ENCODE measurements around the gene CCDC174. TPM values are rescaled to one million over a fixed set of nuclear protein-coding genes. Genes with fewer than 3 reads are reported as not detected.

The CCDC174 gene
- total RNA-seq, 1 experiment from 2014 or later = 16.0 TPM

DNA sequence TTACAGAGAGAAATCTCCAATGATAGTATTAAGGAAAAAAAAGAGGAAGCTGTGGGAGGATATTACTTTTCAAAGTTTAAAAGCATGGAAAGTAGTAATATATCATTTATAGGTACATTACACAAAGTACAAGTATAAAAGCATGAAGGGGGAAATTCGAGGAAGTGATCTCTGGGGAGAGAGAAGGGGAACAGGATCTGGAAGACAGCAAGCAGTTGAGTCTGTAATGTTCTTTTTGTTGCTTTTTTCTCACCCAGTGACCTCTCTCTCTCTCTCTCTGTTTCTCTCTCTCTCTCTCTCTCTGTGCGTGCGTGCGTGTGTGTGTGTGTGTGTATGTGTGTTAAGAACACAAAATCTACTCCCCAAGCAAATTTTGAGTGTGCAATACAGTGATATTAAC, 33.6 kb downstream of the CCDC174 start (continued):
- TF ChIP-seq ZNF317 (CRISPR knock-in tag; IDR thresholded peaks at IDR 0.05; ENCODE audit: borderline replicate concordance, low read depth) (no peak), ZNF121 (CRISPR knock-in tag; IDR thresholded peaks at IDR 0.05) (no peak)

DNA sequence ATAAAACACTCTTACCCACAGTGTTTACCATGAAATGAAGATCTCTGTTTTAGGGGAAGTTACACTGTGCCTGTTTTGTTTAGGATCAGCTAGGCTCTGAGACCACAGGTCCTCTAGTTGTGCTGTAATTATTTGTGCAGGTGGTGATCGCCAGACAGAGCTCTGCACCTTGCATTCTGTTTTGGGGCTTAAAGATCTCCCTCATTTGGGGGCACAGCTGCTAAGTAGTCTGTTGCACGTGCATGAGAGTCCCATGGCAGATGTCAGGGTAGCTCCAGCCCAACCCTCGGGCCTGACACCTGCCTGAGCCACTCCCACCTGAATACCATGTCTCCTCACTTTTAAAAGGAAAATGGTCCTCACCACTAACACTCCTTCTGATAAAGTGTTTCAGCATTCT, 35.8 kb downstream of the CCDC174 start:
- CTCF ChIA-PET = interaction anchor here (1.2 kb wide), 1 partner anchor 94 kb away, joined by 5 read pairs; no protein-coding TSS in a partner anchor
- ATAC-seq (no peak), DNase-seq (ENCODE audit: low spot score) (no peak)
- Mint-ChIP-seq H3K4me3 (no peak overlapping the region), H3K27ac (no peak overlapping the region), H3K4me1 (no peaks in the 10 kb centered on the region), H3K27me3 (ENCODE audit: low read depth) (peaks cover 5% of the 10 kb centered on the region; the same call in 1 of the 2 replicates), H3K9me3 (no peaks in the 10 kb centered on the region), H3K36me3 (no peaks in the 10 kb centered on the region)
- TF ChIP-seq GRHL2 (CRISPR knock-in tag; IDR thresholded peaks at IDR 0.05; ENCODE audit: insufficient replicate concordance, severe bottlenecking) = no peak
- no peak for TF ChIP-seq ZNF317 (CRISPR knock-in tag; IDR thresholded peaks at IDR 0.05; ENCODE audit: borderline replicate concordance, low read depth)
- TF ChIP-seq CREM (CRISPR knock-in tag; IDR thresholded peaks at IDR 0.05) = no peak
- no peak for TF ChIP-seq FOXP1 (CRISPR knock-in tag; IDR thresholded peaks at IDR 0.05; ENCODE audit: borderline replicate concordance)
- TF ChIP-seq, protein P1, sequence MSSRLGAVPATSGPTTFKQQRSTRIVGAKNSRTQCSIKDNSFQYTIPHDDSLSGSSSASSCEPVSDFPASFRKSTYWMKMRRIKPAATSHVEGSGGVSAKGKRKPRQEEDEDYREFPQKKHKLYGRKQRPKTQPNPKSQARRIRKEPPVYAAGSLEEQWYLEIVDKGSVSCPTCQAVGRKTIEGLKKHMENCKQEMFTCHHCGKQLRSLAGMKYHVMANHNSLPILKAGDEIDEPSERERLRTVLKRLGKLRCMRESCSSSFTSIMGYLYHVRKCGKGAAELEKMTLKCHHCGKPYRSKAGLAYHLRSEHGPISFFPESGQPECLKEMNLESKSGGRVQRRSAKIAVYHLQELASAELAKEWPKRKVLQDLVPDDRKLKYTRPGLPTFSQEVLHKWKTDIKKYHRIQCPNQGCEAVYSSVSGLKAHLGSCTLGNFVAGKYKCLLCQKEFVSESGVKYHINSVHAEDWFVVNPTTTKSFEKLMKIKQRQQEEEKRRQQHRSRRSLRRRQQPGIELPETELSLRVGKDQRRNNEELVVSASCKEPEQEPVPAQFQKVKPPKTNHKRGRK (CRISPR knock-in tag; IDR thresholded peaks at IDR 0.05; ENCODE audit: borderline replicate concordance) = no peak
- no peak for TF ChIP-seq NFYB (CRISPR knock-in tag; conservative IDR thresholded peaks at IDR 0.05; ENCODE audit: low read depth)
- TF ChIP-seq, protein P2, sequence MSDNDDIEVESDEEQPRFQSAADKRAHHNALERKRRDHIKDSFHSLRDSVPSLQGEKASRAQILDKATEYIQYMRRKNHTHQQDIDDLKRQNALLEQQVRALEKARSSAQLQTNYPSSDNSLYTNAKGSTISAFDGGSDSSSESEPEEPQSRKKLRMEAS (CRISPR knock-in tag; IDR thresholded peaks at IDR 0.05) = no peak
- no peak for TF ChIP-seq TEAD4 (CRISPR knock-in tag; IDR thresholded peaks at IDR 0.05)
- TF ChIP-seq, protein P3, sequence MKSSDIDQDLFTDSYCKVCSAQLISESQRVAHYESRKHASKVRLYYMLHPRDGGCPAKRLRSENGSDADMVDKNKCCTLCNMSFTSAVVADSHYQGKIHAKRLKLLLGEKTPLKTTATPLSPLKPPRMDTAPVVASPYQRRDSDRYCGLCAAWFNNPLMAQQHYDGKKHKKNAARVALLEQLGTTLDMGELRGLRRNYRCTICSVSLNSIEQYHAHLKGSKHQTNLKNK (CRISPR knock-in tag; IDR thresholded peaks at IDR 0.05) = no peak
- TF ChIP-seq CREB1 (CRISPR knock-in tag; IDR thresholded peaks at IDR 0.05) = no peak
- no peak for TF ChIP-seq GTF2I (CRISPR knock-in tag; conservative IDR thresholded peaks at IDR 0.05)
- TF ChIP-seq, protein P4, sequence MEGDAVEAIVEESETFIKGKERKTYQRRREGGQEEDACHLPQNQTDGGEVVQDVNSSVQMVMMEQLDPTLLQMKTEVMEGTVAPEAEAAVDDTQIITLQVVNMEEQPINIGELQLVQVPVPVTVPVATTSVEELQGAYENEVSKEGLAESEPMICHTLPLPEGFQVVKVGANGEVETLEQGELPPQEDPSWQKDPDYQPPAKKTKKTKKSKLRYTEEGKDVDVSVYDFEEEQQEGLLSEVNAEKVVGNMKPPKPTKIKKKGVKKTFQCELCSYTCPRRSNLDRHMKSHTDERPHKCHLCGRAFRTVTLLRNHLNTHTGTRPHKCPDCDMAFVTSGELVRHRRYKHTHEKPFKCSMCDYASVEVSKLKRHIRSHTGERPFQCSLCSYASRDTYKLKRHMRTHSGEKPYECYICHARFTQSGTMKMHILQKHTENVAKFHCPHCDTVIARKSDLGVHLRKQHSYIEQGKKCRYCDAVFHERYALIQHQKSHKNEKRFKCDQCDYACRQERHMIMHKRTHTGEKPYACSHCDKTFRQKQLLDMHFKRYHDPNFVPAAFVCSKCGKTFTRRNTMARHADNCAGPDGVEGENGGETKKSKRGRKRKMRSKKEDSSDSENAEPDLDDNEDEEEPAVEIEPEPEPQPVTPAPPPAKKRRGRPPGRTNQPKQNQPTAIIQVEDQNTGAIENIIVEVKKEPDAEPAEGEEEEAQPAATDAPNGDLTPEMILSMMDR (IDR thresholded peaks at IDR 0.05) = no peak
- no peak for TF ChIP-seq ETV6 (CRISPR knock-in tag; IDR thresholded peaks at IDR 0.05)
- TF ChIP-seq, protein P5, sequence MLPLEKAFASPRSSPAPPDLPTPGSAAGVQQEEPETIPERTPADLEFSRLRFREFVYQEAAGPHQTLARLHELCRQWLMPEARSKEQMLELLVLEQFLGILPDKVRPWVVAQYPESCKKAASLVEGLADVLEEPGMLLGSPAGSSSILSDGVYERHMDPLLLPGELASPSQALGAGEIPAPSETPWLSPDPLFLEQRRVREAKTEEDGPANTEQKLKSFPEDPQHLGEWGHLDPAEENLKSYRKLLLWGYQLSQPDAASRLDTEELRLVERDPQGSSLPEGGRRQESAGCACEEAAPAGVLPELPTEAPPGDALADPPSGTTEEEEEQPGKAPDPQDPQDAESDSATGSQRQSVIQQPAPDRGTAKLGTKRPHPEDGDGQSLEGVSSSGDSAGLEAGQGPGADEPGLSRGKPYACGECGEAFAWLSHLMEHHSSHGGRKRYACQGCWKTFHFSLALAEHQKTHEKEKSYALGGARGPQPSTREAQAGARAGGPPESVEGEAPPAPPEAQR (CRISPR knock-in tag; IDR thresholded peaks at IDR 0.05) = no peak
- no peak for TF ChIP-seq JUN (CRISPR knock-in tag; IDR thresholded peaks at IDR 0.05)
- no peak for TF ChIP-seq EMX1 (CRISPR knock-in tag; IDR thresholded peaks at IDR 0.05)
- TF ChIP-seq, protein P6, sequence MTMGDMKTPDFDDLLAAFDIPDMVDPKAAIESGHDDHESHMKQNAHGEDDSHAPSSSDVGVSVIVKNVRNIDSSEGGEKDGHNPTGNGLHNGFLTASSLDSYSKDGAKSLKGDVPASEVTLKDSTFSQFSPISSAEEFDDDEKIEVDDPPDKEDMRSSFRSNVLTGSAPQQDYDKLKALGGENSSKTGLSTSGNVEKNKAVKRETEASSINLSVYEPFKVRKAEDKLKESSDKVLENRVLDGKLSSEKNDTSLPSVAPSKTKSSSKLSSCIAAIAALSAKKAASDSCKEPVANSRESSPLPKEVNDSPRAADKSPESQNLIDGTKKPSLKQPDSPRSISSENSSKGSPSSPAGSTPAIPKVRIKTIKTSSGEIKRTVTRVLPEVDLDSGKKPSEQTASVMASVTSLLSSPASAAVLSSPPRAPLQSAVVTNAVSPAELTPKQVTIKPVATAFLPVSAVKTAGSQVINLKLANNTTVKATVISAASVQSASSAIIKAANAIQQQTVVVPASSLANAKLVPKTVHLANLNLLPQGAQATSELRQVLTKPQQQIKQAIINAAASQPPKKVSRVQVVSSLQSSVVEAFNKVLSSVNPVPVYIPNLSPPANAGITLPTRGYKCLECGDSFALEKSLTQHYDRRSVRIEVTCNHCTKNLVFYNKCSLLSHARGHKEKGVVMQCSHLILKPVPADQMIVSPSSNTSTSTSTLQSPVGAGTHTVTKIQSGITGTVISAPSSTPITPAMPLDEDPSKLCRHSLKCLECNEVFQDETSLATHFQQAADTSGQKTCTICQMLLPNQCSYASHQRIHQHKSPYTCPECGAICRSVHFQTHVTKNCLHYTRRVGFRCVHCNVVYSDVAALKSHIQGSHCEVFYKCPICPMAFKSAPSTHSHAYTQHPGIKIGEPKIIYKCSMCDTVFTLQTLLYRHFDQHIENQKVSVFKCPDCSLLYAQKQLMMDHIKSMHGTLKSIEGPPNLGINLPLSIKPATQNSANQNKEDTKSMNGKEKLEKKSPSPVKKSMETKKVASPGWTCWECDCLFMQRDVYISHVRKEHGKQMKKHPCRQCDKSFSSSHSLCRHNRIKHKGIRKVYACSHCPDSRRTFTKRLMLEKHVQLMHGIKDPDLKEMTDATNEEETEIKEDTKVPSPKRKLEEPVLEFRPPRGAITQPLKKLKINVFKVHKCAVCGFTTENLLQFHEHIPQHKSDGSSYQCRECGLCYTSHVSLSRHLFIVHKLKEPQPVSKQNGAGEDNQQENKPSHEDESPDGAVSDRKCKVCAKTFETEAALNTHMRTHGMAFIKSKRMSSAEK (CRISPR knock-in tag; IDR thresholded peaks at IDR 0.05; ENCODE audit: borderline replicate concordance) = no peak
- no peak for TF ChIP-seq NR1H2 (CRISPR knock-in tag; IDR thresholded peaks at IDR 0.05)
- no peak for TF ChIP-seq TCF7 (CRISPR knock-in tag; IDR thresholded peaks at IDR 0.05; ENCODE audit: low read depth)
- POLR2A ChIA-PET = no interaction called here
